HG02973 (cell line): ENCODE measurements around the gene PARD3.

ENCODE experiments used
- ATAC-seq: cut with Tn5 transposase; IDR thresholded peaks from one replicate; pipeline ENCODE4 v1.9.1; 2021; ENCODE audit warnings: moderate library complexity; ENCODE audit not compliant: unreplicated experiment

The PARD3 gene

GRCh38 chr10:34240039-34240438 lies 575.1 kb downstream of the PARD3 start:
- no peak for ATAC-seq

GRCh38 chr10:34237898-34238455 lies 577.1 kb downstream of the PARD3 start:
- no peak for ATAC-seq

GRCh38 chr10:34236931-34237330 lies 578.2 kb downstream of the PARD3 start:
- no peak for ATAC-seq

GRCh38 chr10:34235164-34235832 lies 579.8 kb downstream of the PARD3 start:
- no peak for ATAC-seq

- ATAC-seq: no peak
These were observed 582.6 kb downstream of the PARD3 start for GRCh38 chr10:34232481-34232880.

- ATAC-seq: no peak
These were observed 583.5 kb downstream of the PARD3 start for GRCh38 chr10:34231441-34232180.

GRCh38 chr10:34229917-34230316 lies 585.2 kb downstream of the PARD3 start:
- ATAC-seq: no peak

- no peak for ATAC-seq
These were observed 587.0 kb downstream of the PARD3 start for GRCh38 chr10:34228066-34228465.

- ATAC-seq: no peak
These were observed 590.5 kb downstream of the PARD3 start for GRCh38 chr10:34224639-34225038.

- ATAC-seq: no peak
These were observed 591.4 kb downstream of the PARD3 start for GRCh38 chr10:34223658-34224057.

- no peak for ATAC-seq
These were observed 592.7 kb downstream of the PARD3 start for GRCh38 chr10:34222359-34222758.

GRCh38 chr10:34219753-34220548 lies 595.1 kb downstream of the PARD3 start:
- no peak for ATAC-seq

- no peak for ATAC-seq
These were observed 597.6 kb downstream of the PARD3 start for GRCh38 chr10:34217524-34217923.

- no peak for ATAC-seq
These were observed 598.6 kb downstream of the PARD3 start for GRCh38 chr10:34216348-34216945.

- no peak for ATAC-seq
These were observed 601.3 kb downstream of the PARD3 start for GRCh38 chr10:34213805-34214197.

GRCh38 chr10:34213193-34213804 lies 601.8 kb downstream of the PARD3 start:
- no peak for ATAC-seq

- no peak for ATAC-seq
These were observed 607.8 kb downstream of the PARD3 start for GRCh38 chr10:34207343-34207742.

GRCh38 chr10:34206935-34207268 lies 608.2 kb downstream of the PARD3 start:
- no peak for ATAC-seq

- ATAC-seq: no peak
These were observed 608.8 kb downstream of the PARD3 start for GRCh38 chr10:34206078-34206934.

- no peak for ATAC-seq
These were observed 609.6 kb downstream of the PARD3 start for GRCh38 chr10:34205452-34205851.
